AG09309 (cell line): ENCODE measurements around the gene KCND3.

Experiments used
- DNase-seq: peaks from one replicate; pipeline ENCODE4 v3.0.0-alpha.2; 2010; ENCODE audit warnings: low read depth
- H3K4me3 ChIP-seq: 2 replicates; pipeline ENCODE4 v1.5.1; 2011; ENCODE audit warnings: mild to moderate bottlenecking, low read depth, low read length, moderate library complexity; ENCODE audit not compliant: control insufficient read depth
- TF ChIP-seq, protein P1 (sequence below): IDR thresholded peaks from 2 replicates; pipeline ENCODE4 v1.5.1; 2011; ENCODE audit warnings: mild to moderate bottlenecking, low read depth, low read length, inconsistent platforms; ENCODE audit not compliant: insufficient read depth, control insufficient read depth; ENCODE audit errors: missing control alignments

KCND3 gene

DNA sequence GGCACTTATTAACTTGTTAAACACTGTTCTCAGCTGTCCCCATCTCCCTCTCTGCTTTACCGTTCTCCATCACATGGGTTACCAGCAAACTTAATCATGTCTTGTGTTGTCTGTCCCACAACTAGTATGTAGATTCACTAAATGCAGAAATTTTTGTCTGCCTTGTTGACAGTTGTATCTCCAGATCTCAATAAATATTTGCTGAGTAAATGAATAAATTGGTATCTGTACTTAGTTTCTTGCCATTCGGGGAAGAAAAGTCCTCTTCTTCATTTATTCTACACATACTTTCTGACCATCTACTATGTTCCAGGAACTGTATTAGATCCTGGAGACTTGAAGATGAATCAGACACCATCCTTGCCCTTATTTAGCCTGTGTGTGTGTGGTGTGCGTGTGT is 97.9 kb downstream of the KCND3 start:
- TF ChIP-seq, protein P1, sequence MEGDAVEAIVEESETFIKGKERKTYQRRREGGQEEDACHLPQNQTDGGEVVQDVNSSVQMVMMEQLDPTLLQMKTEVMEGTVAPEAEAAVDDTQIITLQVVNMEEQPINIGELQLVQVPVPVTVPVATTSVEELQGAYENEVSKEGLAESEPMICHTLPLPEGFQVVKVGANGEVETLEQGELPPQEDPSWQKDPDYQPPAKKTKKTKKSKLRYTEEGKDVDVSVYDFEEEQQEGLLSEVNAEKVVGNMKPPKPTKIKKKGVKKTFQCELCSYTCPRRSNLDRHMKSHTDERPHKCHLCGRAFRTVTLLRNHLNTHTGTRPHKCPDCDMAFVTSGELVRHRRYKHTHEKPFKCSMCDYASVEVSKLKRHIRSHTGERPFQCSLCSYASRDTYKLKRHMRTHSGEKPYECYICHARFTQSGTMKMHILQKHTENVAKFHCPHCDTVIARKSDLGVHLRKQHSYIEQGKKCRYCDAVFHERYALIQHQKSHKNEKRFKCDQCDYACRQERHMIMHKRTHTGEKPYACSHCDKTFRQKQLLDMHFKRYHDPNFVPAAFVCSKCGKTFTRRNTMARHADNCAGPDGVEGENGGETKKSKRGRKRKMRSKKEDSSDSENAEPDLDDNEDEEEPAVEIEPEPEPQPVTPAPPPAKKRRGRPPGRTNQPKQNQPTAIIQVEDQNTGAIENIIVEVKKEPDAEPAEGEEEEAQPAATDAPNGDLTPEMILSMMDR, result no peak
- H3K4me3 ChIP-seq, result no peak overlapping the region
- no peak for DNase-seq

DNA sequence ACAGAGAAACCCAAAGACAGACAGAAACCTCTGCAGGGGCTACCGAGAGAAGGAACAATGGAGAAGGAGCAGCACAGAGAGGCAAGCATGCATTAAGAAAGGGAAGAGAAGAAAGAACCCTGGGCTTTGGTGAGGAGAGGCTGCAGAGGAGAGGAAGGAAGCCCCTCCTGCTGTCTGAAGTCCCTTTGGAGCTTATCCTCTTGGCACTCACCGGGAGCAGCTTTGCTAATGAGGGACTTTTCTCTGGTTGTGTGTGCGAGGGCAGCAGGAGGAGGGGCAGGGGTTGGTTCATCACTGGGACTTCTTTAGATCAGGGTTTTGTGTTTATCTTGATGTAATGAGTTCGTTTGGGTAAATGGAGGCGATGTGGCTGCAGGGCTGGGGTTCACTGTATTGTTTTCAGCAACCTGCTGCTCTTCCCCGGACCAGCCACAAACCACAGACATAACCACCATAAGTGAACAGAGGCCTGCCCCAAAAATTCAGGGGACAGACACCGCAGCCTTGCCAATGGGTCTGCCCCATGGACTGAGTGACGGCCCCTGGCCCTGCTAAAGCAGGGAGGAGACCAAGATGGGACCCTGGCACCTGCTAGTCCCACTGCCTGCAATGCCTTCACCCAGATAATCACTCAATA is 100.6 kb downstream of the KCND3 start:
- no peak overlapping the region for H3K4me3 ChIP-seq
- DNase-seq, result no peak
- TF ChIP-seq, protein P1, result no peak

DNA sequence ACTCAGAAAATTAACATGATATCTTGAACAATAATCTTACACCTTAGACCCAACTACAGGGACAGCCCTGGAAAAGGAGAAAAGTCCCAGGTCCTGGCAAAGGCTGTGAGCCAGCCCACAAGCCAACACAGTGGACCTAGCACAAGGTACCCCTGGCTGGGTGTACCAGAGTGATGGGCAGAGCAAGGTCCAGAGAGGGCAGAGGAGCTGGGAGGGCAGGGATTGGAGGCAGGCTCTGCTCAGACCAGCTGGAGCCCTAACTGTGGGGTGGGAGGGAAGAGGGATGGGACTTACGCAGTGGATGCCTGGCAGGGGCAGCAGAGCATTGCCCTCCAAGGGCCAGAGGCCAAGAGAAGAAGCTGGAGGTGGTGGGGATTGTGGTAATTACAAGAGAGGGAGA is 101.6 kb downstream of the KCND3 start:
- H3K4me3 ChIP-seq, result no peak overlapping the region
- TF ChIP-seq, protein P1, result no peak
- DNase-seq, result no peak

GRCh38 chr1:111887385-111887784 is 102.1 kb downstream of the KCND3 start:
- no peak overlapping the region for H3K4me3 ChIP-seq
- DNase-seq, result no peak
- TF ChIP-seq, protein P1, result no peak

DNA sequence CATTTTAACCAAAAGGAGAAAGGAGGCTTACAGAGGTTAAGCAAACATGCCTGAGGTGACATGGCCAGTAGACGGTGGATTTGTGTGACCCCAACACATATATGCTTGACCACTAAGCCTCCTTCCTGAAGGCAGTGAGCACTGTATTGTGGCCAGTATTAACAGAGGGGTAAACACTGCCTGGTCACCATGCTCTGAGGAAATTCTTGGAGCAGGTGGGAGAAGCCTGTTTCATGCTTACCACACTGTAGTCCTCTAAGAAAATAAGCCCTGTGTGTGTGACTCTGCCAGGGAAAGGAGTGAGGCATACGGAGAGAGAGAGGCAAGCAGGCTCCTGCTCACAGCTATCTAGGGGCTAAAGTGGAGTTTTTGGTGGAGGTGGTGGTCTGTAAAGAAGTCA is 102.7 kb downstream of the KCND3 start:
- TF ChIP-seq, protein P1, result no peak
- DNase-seq, result no peak
- no peak overlapping the region for H3K4me3 ChIP-seq

GRCh38 chr1:111884772-111885443 is 104.6 kb downstream of the KCND3 start:
- TF ChIP-seq, protein P1, result no peak
- DNase-seq, result no peak
- H3K4me3 ChIP-seq, result no peak overlapping the region

- no peak overlapping the region for H3K4me3 ChIP-seq
- TF ChIP-seq, protein P1, result no peak
- no peak for DNase-seq
These were observed 106.4 kb downstream of the KCND3 start for GRCh38 chr1:111882986-111883560.
